ENCODE results near the gene MVP.
"Not testable (repeated sequence)": the region's sequence is repeated elsewhere in the genome, so short reads cannot be mapped to it uniquely, and the experiment has no call there.

The MVP gene

GRCh38 chr16:29815793-29816693 is 4.2 kb upstream of the MVP start, which contains the start of gene PAGR1:
TSS of gene PAGR1 (plus strand) at chr16:29816152. CDS start at chr16:29816526, 374 bp downstream.
- DNase-seq = peak; percentile 100

- peak; percentile 83 for DNase-seq
Observed at GRCh38 chr16:29816694-29817441, 3.4 kb upstream of the MVP start.

GRCh38 chr16:29818082-29818481 is 2.2 kb upstream of the MVP start:
- no peak for DNase-seq

GRCh38 chr16:29819506-29819905 is 756 bp upstream of the MVP start:
- no peak for DNase-seq

- DNase-seq = no peak
Observed at GRCh38 chr16:29820730-29821642, 724 bp downstream of the MVP start.

- DNase-seq = no peak
Observed at GRCh38 chr16:29821643-29822115, 1.4 kb downstream of the MVP start.

- DNase-seq = no peak
Observed at GRCh38 chr16:29824589-29825144, 4.4 kb downstream of the MVP start.

GRCh38 chr16:29825145-29826044 is 5.1 kb downstream of the MVP start:
- peak; percentile 58 for DNase-seq

GRCh38 chr16:29826342-29826695 is 6.1 kb downstream of the MVP start:
- no peak for DNase-seq

GRCh38 chr16:29830774-29831173 is 10.5 kb downstream of the MVP start:
- DNase-seq = no peak

GRCh38 chr16:29831490-29831889 is 11.2 kb downstream of the MVP start:
- no peak for DNase-seq

- DNase-seq = not testable (repeated sequence)
Observed at GRCh38 chr16:29833219-29833618, 13.0 kb downstream of the MVP start.

GRCh38 chr16:29834079-29834478 is 13.8 kb downstream of the MVP start:
- DNase-seq = no peak

GRCh38 chr16:29835926-29836325 is 15.7 kb downstream of the MVP start:
- DNase-seq = no peak

- no peak for DNase-seq
Observed at GRCh38 chr16:29836623-29837022, 16.4 kb downstream of the MVP start.

- no peak for DNase-seq
Observed at GRCh38 chr16:29837841-29838240, 17.6 kb downstream of the MVP start.

GRCh38 chr16:29839822-29840221 is 19.6 kb downstream of the MVP start:
- DNase-seq = no peak

GRCh38 chr16:29840240-29840639 is 20.0 kb downstream of the MVP start:
- no peak for DNase-seq

GRCh38 chr16:29841631-29842030 is 21.4 kb downstream of the MVP start:
- no peak for DNase-seq

- DNase-seq = no peak
Observed at GRCh38 chr16:29842732-29843346, 22.6 kb downstream of the MVP start.

- no peak for DNase-seq
Observed at GRCh38 chr16:29843931-29844330, 23.7 kb downstream of the MVP start.
